Measurements from ENCODE around the gene TNFAIP6.

DNA sequence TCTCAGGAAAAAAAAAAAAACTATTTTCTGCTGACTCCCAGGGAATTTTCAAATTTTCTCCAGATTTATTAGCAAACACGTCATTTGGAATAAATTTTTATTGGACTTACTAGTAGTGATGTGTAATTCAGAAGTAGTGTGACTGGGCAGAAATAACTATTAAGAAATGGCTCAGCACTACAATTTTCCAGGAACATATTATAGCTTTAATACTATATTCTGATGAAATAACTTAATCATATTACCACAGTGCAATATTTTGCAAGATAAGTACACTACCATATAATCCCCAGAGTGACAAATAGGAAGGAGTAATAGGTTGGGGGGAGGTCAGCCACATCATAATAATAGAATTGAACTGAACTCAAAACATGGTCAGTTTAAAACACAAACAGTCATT is 19.7 kb upstream of the TNFAIP6 start:
- TF ChIP-seq POLR2A (IDR thresholded peaks at IDR 0.05) (no peak), POLR2AphosphoS5 (IDR thresholded peaks at IDR 0.05) (no peak), EP300 (IDR thresholded peaks at IDR 0.05) (no peak)
- TF ChIP-seq, protein P1, sequence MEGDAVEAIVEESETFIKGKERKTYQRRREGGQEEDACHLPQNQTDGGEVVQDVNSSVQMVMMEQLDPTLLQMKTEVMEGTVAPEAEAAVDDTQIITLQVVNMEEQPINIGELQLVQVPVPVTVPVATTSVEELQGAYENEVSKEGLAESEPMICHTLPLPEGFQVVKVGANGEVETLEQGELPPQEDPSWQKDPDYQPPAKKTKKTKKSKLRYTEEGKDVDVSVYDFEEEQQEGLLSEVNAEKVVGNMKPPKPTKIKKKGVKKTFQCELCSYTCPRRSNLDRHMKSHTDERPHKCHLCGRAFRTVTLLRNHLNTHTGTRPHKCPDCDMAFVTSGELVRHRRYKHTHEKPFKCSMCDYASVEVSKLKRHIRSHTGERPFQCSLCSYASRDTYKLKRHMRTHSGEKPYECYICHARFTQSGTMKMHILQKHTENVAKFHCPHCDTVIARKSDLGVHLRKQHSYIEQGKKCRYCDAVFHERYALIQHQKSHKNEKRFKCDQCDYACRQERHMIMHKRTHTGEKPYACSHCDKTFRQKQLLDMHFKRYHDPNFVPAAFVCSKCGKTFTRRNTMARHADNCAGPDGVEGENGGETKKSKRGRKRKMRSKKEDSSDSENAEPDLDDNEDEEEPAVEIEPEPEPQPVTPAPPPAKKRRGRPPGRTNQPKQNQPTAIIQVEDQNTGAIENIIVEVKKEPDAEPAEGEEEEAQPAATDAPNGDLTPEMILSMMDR (IDR thresholded peaks at IDR 0.05): no peak

All from suprapubic skin (tissue), 4 donors.